G401.6 (cell line): ENCODE data around the gene ZNF865.

Experiments used
- FAIRE-seq: peaks from 2 replicates; lab custom pipeline; 2012; peaks lifted over from hg19 to GRCh38; lab: Jason Lieb, UNC

ZNF865 gene

GRCh38 chr19:55647732-55648584 lies 42.5 kb downstream of the ZNF865 start, which contains the start of gene CCDC106:
Gene CCDC106 (plus strand): TSS chr19:55648212. CDS start chr19:55649047, 835 bp downstream.
- FAIRE-seq = peak; percentile 78

- no peak for FAIRE-seq
Observed at GRCh38 chr19:55648585-55649267, 43.3 kb downstream of the ZNF865 start.

GRCh38 chr19:55649268-55650125 lies 44.0 kb downstream of the ZNF865 start:
- FAIRE-seq = no peak

GRCh38 chr19:55650126-55650557 lies 44.7 kb downstream of the ZNF865 start:
- no peak for FAIRE-seq

GRCh38 chr19:55650602-55651230 lies 45.3 kb downstream of the ZNF865 start:
- FAIRE-seq = no peak

GRCh38 chr19:55651236-55651635 lies 45.8 kb downstream of the ZNF865 start:
- FAIRE-seq = no peak

GRCh38 chr19:55652311-55653128 lies 47.1 kb downstream of the ZNF865 start:
- FAIRE-seq = no peak

GRCh38 chr19:55653651-55654322 lies 48.3 kb downstream of the ZNF865 start:
- FAIRE-seq = no peak

GRCh38 chr19:55654323-55654867 lies 48.9 kb downstream of the ZNF865 start:
- FAIRE-seq = peak; percentile 99

- FAIRE-seq = peak; percentile 80
Observed at GRCh38 chr19:55654868-55655647, 49.6 kb downstream of the ZNF865 start, which contains the start of gene U2AF2. Gene U2AF2 (plus strand): TSS chr19:55655035. CDS start chr19:55655105, 70 bp downstream.

GRCh38 chr19:55655648-55656040 lies 50.2 kb downstream of the ZNF865 start:
- FAIRE-seq = no peak

GRCh38 chr19:55656552-55656951 lies 51.1 kb downstream of the ZNF865 start:
- no peak for FAIRE-seq

GRCh38 chr19:55656988-55657747 lies 51.7 kb downstream of the ZNF865 start:
- FAIRE-seq = no peak

GRCh38 chr19:55658846-55659459 lies 53.5 kb downstream of the ZNF865 start:
- FAIRE-seq = no peak

- FAIRE-seq = no peak
Observed at GRCh38 chr19:55659822-55660221, 54.4 kb downstream of the ZNF865 start.

GRCh38 chr19:55660404-55660803 lies 55.0 kb downstream of the ZNF865 start:
- no peak for FAIRE-seq

GRCh38 chr19:55660991-55661390 lies 55.5 kb downstream of the ZNF865 start:
- FAIRE-seq = no peak

- FAIRE-seq = no peak
Observed at GRCh38 chr19:55661826-55662225, 56.4 kb downstream of the ZNF865 start.
